Activated CD4-positive, alpha-beta memory T cell treated with anti-CD3 and anti-CD28 coated beads for 36 hours (primary cell): Measurements from ENCODE around the gene GINS2. TPM values are rescaled to one million over a fixed set of nuclear protein-coding genes. Genes with fewer than 3 reads are reported as not detected.

ENCODE experiments used
- CTCF ChIA-PET: fragments of 350-600 bp; sonication (Branson Sonifier 250); formaldehyde crosslinking; loops from one replicate; lab custom pipeline; 2021; ENCODE audit warnings: antibody characterized with exemption, inconsistent platforms; lab: Charles Lee
- POLR2A ChIA-PET: fragments of 350-600 bp; sonication (Branson Sonifier 250); formaldehyde crosslinking; loops from one replicate; lab custom pipeline; 2021; ENCODE audit warnings: antibody characterized with exemption; lab: Charles Lee
- DNase-seq: peaks from one replicate; pipeline ENCODE4 v3.0.0-alpha.2; 2020
- H3K27ac Mint-ChIP-seq: one replicate; pipeline ENCODE4 v1.8.0; 2021; ENCODE audit warnings: mixed read lengths
- H3K27me3 Mint-ChIP-seq: one replicate; pipeline ENCODE4 v1.8.0; 2021; ENCODE audit warnings: mixed read lengths
- H3K36me3 Mint-ChIP-seq: one replicate; pipeline ENCODE4 v1.8.0; 2021; ENCODE audit warnings: mixed read lengths
- H3K4me1 Mint-ChIP-seq: one replicate; pipeline ENCODE4 v1.8.0; 2021; ENCODE audit warnings: low read depth, mixed read lengths
- H3K4me3 Mint-ChIP-seq: one replicate; pipeline ENCODE4 v1.8.0; 2021; ENCODE audit warnings: mild to moderate bottlenecking, mixed read lengths
- H3K9me3 Mint-ChIP-seq: one replicate; pipeline ENCODE4 v1.8.0; 2021; ENCODE audit warnings: mixed read lengths
- intact Hi-C: fragments of 100-400 bp; cut with micrococcal nuclease; formaldehyde crosslinking; loops from one replicate; pipeline ENCODE4 v1.15.1; 2023
- total RNA-seq, 2 experiments: library from RNA; stranded (reverse); gene quantifications; one replicate each; pipeline ENCODE4 v1.2.3, GENCODE V29; 2021

Gene GINS2
- total RNA-seq, 2 experiments from 2014 or later, result 66.9 to 67.8 TPM

DNA sequence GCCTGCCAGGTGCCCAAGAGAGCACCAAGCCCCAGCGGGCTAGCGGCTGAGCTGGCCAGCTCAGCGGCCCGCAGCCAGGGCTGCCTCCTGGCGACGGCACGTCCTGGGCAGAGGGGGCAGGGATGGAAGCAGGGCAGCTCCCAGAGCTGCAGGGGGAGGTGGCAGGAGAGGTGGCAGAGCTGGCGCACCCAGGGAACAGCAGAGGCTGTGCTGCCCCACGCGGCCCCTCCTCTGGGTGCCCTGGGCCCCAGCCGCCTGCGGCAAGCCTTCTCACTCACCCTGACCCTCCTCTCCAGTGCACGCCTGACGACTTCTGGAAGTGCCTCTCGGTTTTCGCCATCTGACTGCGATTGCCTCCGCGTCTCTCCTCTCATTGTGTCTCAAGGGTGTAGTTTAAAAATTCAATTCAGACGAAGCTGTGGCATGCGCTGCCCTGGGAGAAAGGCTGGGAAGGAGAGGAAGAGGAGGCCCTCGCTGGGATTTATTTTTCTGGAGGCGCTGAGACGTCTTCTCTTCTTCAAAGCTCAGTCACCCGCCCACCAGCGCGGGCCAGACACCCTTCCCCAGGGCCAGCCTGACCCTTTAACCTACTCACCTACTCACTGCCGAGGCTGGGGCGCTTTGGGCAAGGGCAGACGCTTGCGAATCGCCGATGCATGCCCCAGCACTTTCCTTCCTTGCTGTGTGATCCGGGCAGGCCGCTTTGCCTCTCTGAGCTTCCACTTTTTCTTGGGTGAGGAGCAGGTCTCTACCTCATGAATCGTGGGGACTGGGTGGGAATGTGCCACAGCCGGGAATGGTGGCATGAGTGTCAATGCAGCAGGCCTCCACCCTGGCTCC is 50.7 kb downstream of the GINS2 start:
- Mint-ChIP-seq H3K4me3 (no peak overlapping the region), H3K27me3 (no peaks in the 10 kb centered on the region), H3K4me1 (no peaks in the 10 kb centered on the region), H3K36me3 (no peaks in the 10 kb centered on the region), H3K9me3 (no peaks in the 10 kb centered on the region), H3K27ac (no peak overlapping the region)
- ChIA-PET CTCF (interaction anchor here (2.4 kb wide), 1 partner anchor 21 kb away, joined by 11 read pairs; no protein-coding TSS in a partner anchor), POLR2A (no interaction called here)
- intact Hi-C loops, result no loop called here
- DNase-seq, result no peak

DNA sequence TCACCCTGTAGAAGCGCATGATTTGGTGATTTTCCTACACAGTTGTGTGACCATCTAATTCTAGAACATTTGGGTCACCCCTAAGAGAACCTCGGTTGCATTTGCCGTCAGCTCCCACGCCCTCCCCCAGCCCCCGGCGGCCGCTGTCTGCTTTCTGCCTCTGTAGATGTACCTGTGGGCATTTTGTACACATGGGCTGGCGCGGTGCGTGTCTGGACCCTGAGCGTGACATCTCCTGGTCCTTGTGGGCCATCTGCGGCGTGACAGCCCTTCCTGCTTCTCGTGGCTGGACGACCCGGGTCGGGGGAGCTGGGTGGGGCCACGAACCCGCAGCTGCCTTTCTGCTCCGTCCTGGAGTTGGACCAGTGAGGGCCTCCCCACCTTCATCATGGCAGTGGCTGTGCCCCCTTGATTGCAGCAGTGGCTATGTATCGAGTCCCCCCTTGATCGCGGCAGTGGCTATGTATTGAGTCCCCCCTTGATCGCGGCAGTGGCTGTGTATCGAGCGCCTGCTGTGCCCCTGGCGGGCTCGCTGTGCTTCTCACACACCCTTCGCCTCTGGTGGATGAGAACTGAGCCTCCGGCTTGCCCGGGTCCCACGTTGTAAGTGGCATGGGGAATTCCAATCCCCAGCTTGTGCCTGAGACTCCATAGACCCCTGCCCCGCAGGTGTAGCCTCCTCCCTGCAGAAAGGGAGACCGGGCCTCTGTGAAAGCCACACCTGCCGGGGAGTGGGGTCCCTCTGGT is 51.5 kb downstream of the GINS2 start:
- no peaks in the 10 kb centered on the region for H3K36me3 Mint-ChIP-seq
- ChIA-PET CTCF (interaction anchor here (1.2 to 2.4 kb wide), 2 partner anchors 21 to 26 kb away, joined by 3 to 11 read pairs; no protein-coding TSS in a partner anchor), POLR2A (no interaction called here)
- no peak overlapping the region for H3K4me3 Mint-ChIP-seq
- H3K27ac Mint-ChIP-seq, result no peak overlapping the region
- no peak for DNase-seq
- intact Hi-C loops, result no loop called here
- H3K4me1 Mint-ChIP-seq, result no peaks in the 10 kb centered on the region
- no peaks in the 10 kb centered on the region for H3K27me3 Mint-ChIP-seq
- no peaks in the 10 kb centered on the region for H3K9me3 Mint-ChIP-seq

DNA sequence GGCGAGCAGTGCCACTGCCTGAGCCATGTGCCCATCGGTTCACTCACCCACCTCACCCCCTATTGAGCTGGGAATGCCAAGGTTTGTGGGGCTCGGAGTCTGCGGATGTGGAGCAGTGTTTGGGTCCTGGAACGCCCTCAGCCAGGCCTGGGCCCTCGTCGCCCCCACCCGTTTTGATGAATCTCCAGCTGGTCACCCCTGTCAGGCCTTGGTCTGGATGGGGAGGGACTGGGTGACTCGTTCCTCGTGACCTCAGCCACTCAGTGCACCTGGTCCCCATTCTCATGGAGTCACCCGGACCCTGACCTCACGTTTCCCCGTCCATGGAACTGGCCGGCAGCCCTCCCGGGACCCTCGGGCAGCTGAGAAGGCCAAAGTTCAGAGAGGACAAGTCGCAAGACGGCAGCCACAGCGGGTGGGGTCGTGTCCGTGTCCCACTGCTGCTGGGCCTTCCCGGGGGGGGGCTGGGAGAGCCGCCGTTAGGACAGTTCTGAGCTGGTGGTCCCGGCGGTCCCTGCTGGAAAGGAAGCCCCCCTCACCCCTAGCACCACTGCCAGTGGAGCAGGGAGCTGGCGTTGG is 52.4 kb downstream of the GINS2 start:
- no peak for DNase-seq
- Mint-ChIP-seq H3K36me3 (no peaks in the 10 kb centered on the region), H3K9me3 (no peaks in the 10 kb centered on the region), H3K4me3 (no peak overlapping the region), H3K4me1 (no peaks in the 10 kb centered on the region), H3K27ac (no peak overlapping the region), H3K27me3 (no peaks in the 10 kb centered on the region)
- POLR2A ChIA-PET, result no interaction called here
- CTCF ChIA-PET, result interaction anchor here (1.2 to 2.4 kb wide), 2 partner anchors 20 to 25 kb away, joined by 3 to 11 read pairs; no protein-coding TSS in a partner anchor
- intact Hi-C loops, result no loop called here

DNA sequence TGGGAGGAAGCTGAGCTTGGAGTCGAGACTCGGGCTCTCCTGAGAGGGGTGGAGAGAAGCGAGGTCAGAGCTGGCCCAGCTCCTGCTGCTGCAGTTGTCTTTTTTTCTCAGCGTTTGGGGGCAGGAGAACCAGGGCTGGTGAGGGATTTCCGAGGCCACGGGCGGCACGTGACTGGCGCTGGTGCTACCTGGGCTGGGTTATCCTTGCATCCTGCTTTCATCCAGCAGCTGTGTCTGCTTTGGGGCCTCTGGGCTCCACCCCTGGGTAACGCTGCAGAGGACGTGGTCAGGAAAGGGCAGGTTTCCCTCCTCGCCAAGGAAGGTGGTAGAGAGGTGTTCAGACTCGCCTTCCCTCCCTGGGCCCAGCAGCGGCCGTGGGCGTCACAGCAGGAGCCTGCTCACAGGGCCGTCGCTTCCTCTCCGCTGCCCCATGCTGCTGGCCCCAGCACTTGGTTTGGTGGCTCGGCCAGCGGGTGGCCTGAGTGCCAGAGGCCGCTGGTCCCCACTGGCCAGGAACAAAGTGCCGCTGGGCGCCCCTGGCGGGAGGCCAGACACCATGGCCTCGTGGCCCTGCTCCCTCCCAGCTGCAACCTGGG is 53.1 kb downstream of the GINS2 start:
- Mint-ChIP-seq H3K4me1 (no peaks in the 10 kb centered on the region), H3K27ac (no peak overlapping the region), H3K36me3 (no peaks in the 10 kb centered on the region), H3K4me3 (no peak overlapping the region), H3K9me3 (no peaks in the 10 kb centered on the region), H3K27me3 (no peaks in the 10 kb centered on the region)
- intact Hi-C loops, result no loop called here
- POLR2A ChIA-PET, result no interaction called here
- DNase-seq, result no peak
- CTCF ChIA-PET, result interaction anchor here (1.2 to 2.4 kb wide), 2 partner anchors 19 to 24 kb away, joined by 3 to 11 read pairs; no protein-coding TSS in a partner anchor

DNA sequence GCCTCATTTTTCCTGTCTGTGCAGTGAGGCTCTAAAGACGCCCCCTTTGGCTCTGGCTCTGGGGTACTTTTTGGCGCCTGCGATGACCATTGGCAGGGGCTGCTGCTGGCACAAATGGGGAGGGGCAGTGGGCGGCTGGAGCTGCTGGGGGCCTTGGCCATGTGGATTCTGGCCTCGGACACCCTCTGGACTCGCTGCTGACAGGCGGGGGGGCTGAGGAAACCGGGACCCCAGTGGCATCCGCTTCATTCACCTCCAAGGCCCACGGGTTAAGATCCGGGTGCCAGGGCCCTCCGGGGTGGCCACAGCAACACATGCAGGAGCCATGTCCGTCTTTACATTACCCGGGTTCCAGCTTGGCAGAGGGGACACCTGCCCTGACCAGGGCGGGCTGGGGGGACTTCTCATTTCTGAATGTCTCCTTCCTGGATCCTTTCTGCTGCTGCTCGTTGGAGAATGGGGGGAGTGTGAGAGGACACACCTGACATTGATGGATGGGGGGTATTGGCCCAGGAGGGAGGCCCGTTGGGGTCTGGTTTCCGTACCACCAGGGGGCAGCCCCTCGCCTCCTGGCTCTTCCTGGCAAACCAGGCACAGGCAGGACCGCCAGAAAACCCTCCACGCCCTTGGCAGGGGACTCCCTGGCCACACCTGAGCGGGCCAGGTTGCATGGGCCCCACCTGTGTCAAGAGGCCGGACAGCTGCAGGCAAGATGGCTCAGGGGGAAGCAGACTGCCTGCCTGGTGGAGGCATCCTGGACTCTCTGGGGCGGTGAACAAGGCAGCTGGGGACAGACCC is 53.8 kb downstream of the GINS2 start:
- no peak overlapping the region for H3K27ac Mint-ChIP-seq
- no peaks in the 10 kb centered on the region for H3K4me1 Mint-ChIP-seq
- H3K9me3 Mint-ChIP-seq, result peaks cover 5% of the 10 kb centered on the region
- DNase-seq, result no peak
- ChIA-PET POLR2A (no interaction called here), CTCF (no interaction called here)
- intact Hi-C loops, result no loop called here
- no peaks in the 10 kb centered on the region for H3K27me3 Mint-ChIP-seq
- no peaks in the 10 kb centered on the region for H3K36me3 Mint-ChIP-seq
- no peak overlapping the region for H3K4me3 Mint-ChIP-seq

DNA sequence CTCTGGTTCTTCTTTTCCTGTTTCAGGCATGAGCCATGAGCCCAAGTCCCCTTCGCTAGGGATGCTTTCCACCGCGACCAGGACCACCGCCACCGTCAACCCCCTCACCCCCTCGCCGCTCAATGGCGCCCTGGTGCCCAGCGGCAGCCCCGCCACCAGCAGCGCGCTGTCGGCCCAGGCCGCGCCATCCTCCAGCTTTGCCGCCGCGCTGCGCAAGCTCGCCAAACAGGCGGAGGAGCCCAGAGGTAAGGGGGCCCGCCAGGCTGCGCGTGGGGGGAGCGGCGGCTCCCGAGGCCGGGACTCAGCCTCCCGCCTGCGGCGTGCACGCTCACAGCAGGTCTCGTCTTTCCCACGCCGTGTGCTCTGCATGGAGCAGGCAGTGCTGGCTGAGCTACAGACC is 54.9 kb downstream of the GINS2 start:
- H3K4me1 Mint-ChIP-seq, result no peaks in the 10 kb centered on the region
- peaks cover 4% of the 10 kb centered on the region for H3K36me3 Mint-ChIP-seq
- no peaks in the 10 kb centered on the region for H3K27me3 Mint-ChIP-seq
- intact Hi-C loops, result no loop called here
- peaks cover 11% of the 10 kb centered on the region for H3K9me3 Mint-ChIP-seq
- H3K4me3 Mint-ChIP-seq, result no peak overlapping the region
- DNase-seq, result no peak
- ChIA-PET POLR2A (no interaction called here), CTCF (interaction anchor here (0.5 to 0.6 kb wide), 2 partner anchors 212 to 215 kb away, joined by 3 read pairs; no protein-coding TSS in a partner anchor)
- no peak overlapping the region for H3K27ac Mint-ChIP-seq

DNA sequence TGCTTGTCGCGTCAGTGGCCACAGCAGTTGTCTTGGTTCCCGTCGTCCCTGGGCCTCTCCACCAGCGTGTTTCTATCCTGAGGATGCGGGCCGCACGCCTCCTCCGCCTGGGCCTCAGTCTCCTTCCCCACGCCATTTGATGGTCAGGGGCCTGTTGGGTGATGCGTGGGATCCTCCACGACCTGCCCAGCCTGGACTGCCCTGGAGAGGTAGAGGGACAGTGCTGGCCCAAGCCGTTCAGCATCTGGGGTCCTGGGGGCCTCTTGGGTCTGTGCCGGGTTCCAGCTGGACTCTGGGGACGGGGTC is 55.4 kb downstream of the GINS2 start:
- ChIA-PET CTCF (interaction anchor here (0.6 kb wide), 1 partner anchor 214 kb away, joined by 3 read pairs; no protein-coding TSS in a partner anchor), POLR2A (no interaction called here)
- H3K4me1 Mint-ChIP-seq, result no peaks in the 10 kb centered on the region
- DNase-seq, result no peak
- no peak overlapping the region for H3K4me3 Mint-ChIP-seq
- H3K36me3 Mint-ChIP-seq, result peaks cover 8% of the 10 kb centered on the region
- intact Hi-C loops, result no loop called here
- no peak overlapping the region for H3K27ac Mint-ChIP-seq
- H3K27me3 Mint-ChIP-seq, result no peaks in the 10 kb centered on the region
- H3K9me3 Mint-ChIP-seq, result peaks cover 11% of the 10 kb centered on the region

DNA sequence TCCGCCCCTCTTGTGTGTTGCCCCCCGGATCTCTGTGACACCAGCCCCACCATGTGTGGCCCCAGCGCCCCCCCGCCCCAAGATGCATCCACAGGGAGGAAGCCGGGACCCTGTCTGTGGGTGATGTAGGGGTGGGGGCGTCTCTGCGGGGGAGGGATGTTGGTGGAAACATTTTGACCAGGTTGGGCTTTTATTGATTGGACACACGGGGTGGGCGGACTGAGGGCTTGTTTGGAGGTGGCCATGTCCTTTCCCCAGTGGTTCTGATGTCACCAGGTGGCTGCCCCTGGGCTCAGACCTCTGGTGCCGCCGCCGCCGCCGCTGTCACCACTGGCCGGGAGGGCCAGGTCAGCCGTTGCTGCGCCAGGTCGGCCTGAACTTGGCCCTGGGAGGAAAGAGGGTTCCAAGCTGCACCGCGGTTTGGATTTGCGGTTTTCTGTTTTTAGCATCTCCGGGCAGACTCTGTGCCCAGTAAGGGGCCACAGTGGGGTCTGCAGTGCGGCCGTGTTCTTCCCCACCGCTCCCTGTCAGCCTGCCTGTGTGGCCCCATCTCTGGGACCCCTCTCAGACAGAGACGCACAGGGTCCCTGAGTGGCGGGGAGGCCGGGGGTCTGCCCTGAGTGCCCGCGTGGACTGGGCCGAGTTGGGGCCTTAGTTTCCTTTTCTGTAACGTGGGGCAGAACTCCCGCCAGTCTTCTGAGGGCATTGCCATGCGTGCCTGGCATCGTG is 55.9 kb downstream of the GINS2 start:
- ChIA-PET CTCF (no interaction called here), POLR2A (no interaction called here)
- Mint-ChIP-seq H3K27ac (no peak overlapping the region), H3K4me1 (no peaks in the 10 kb centered on the region), H3K27me3 (no peaks in the 10 kb centered on the region), H3K36me3 (peaks cover 8% of the 10 kb centered on the region), H3K9me3 (peaks cover 11% of the 10 kb centered on the region), H3K4me3 (no peak overlapping the region)
- DNase-seq, result no peak
- intact Hi-C loops, result no loop called here

DNA sequence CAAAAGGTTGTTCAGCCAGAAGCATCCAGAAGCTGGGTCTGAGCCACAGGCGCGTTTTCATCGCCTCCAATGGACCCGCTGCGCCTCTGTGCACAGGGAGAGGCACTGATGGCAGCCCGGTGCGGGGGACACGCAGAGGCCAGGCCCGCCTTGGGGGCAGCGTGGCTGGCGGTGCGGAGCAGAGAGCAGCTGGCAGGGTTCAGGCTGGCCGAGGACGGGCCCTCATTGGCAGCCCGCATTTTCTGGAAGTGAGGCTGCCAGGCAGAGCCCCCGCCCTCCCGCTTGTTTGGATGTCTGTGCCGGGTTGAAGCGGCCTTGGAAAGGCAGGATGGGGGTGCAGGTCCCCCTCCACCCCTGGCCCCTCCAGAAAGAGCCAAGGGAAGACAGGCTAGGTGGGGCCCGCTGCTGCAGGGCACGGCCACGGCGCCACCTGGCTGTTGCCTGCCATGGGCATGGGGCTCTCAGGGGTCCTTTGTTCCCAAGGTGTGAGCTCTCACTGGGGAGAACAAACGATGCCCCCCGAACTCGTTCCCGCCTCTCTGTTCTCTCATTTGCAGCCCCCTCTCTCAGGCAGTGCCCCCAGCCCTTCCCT is 56.9 kb downstream of the GINS2 start:
- Mint-ChIP-seq H3K36me3 (peaks cover 8% of the 10 kb centered on the region), H3K4me3 (no peak overlapping the region), H3K9me3 (peaks cover 11% of the 10 kb centered on the region), H3K27ac (no peak overlapping the region), H3K27me3 (no peaks in the 10 kb centered on the region), H3K4me1 (no peaks in the 10 kb centered on the region)
- no peak for DNase-seq
- intact Hi-C loops, result no loop called here
- ChIA-PET POLR2A (no interaction called here), CTCF (no interaction called here)

DNA sequence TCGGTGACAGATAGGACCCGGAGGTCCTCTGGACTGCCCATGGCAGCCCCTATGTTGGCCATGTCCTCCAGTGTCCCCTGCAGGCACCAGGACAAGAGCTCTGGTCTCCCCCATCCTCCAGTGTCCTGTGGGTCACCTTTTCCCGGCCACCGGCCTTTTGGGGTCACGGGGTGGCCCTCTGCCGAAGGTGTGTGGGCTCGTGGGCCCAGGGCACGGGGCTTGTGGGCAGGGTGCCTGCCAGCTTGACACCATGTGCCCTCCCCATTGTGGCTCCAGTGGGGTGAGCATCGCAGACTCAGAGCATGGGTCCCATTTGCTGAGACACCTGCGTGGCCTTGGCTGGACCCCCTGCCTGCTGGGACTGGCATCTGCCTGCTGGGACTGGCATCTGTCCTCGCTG is 57.5 kb downstream of the GINS2 start:
- Mint-ChIP-seq H3K4me3 (no peak overlapping the region), H3K27me3 (no peaks in the 10 kb centered on the region), H3K9me3 (peaks cover 11% of the 10 kb centered on the region), H3K27ac (no peak overlapping the region), H3K4me1 (peaks cover 3% of the 10 kb centered on the region), H3K36me3 (peaks cover 8% of the 10 kb centered on the region)
- ChIA-PET POLR2A (no interaction called here), CTCF (interaction anchor here (2.0 kb wide), 1 partner anchor 16 kb away, joined by 9 read pairs; no protein-coding TSS in a partner anchor)
- intact Hi-C loops, result no loop called here
- DNase-seq, result no peak
